Ishikawa (cell line): Measurements from ENCODE around the gene DTD1.

ENCODE experiments used
- CEBPB ChIP-seq: IDR thresholded peaks from 2 replicates; pipeline ENCODE4 v1.6.1; 2012
- CREB1 ChIP-seq: IDR thresholded peaks from 2 replicates; pipeline ENCODE4 v1.6.1; 2012; ENCODE audit warnings: low read depth
- EGR1 ChIP-seq: IDR thresholded peaks from 2 replicates; pipeline ENCODE4 v1.6.1; 2012
- EP300 ChIP-seq: IDR thresholded peaks from 2 replicates; pipeline ENCODE4 v1.6.1; 2012; ENCODE audit warnings: borderline replicate concordance
- FOXM1 ChIP-seq: IDR thresholded peaks from 2 replicates; pipeline ENCODE4 v1.6.1; 2012; ENCODE audit warnings: low read depth, borderline replicate concordance
- NFIC ChIP-seq: IDR thresholded peaks from 2 replicates; pipeline ENCODE4 v1.6.1; 2012
- RAD21 ChIP-seq: IDR thresholded peaks from 2 replicates; pipeline ENCODE4 v1.6.1; 2012; ENCODE audit warnings: low read depth
- TAF1 ChIP-seq: IDR thresholded peaks from 2 replicates; pipeline ENCODE4 v1.6.1; 2012; ENCODE audit warnings: low read depth, mild to moderate bottlenecking
- TCF12 ChIP-seq: IDR thresholded peaks from 2 replicates; pipeline ENCODE4 v1.6.1; 2012; ENCODE audit warnings: low read depth
- TEAD4 ChIP-seq: IDR thresholded peaks from 2 replicates; pipeline ENCODE4 v1.6.1; 2012
- YY1 ChIP-seq: IDR thresholded peaks from 2 replicates; pipeline ENCODE4 v1.6.1; 2012; ENCODE audit warnings: low read depth
- ZBTB7A ChIP-seq: IDR thresholded peaks from 2 replicates; pipeline ENCODE4 v1.6.1; 2012; ENCODE audit warnings: low read depth
- TF ChIP-seq, protein P1 (sequence below): IDR thresholded peaks from 2 replicates; pipeline ENCODE4 v1.6.1; 2012
- TF ChIP-seq, protein P2 (sequence below): IDR thresholded peaks from 2 replicates; pipeline ENCODE4 v1.6.1; 2012
- TF ChIP-seq, protein P3 (sequence below): IDR thresholded peaks from 2 replicates; pipeline ENCODE4 v1.6.1; 2012; ENCODE audit warnings: low read depth, mild to moderate bottlenecking

Gene DTD1

DNA sequence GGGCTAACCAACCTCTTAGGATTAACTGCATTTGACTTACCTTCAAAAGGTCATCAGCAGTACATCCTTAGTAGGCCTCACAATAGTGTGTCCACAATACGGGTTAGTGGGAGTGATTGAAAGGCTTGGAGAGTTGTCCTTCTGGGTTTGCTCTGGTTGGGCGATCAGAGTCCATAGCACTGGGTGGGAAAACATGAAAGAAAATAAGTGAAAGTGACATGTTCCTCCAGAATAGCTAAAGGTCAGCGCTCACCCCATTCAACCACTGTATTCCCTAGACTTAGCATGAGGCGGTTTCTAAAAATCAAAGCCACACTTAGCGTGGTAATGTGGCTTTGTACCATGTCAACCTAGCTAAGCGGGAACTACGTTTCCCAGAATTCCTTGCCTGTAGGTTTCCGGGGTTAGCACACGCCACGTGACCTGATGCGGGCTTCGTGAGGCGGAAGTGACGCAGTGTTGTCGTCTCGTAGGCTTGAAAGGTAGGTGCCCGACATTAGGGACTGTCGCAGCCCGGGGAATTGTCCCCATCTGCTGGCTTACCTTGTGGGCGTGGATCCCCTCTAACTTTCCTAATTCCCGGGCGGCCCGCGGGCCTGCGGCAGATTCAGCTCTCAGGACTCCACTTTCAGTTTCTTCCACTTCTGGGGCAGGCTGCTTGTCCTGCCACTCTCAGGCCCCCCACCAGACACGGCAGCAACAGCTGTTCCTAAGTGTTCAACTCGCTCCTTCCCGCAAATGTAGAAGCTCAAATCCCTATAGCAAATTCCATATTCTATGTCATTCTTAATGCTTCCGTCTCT, 206.0 kb downstream of the DTD1 start:
- TF ChIP-seq CREB1: peak; percentile 88
- TF ChIP-seq TCF12: no peak
- TF ChIP-seq RAD21: peak; percentile 30; the same call in 1 of the 2 replicates
- TF ChIP-seq, protein P1, sequence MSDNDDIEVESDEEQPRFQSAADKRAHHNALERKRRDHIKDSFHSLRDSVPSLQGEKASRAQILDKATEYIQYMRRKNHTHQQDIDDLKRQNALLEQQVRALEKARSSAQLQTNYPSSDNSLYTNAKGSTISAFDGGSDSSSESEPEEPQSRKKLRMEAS: peak; percentile 70
- TF ChIP-seq EP300: no peak
- TF ChIP-seq YY1: peak; percentile 72
- TF ChIP-seq EGR1: no peak
- TF ChIP-seq, protein P2, sequence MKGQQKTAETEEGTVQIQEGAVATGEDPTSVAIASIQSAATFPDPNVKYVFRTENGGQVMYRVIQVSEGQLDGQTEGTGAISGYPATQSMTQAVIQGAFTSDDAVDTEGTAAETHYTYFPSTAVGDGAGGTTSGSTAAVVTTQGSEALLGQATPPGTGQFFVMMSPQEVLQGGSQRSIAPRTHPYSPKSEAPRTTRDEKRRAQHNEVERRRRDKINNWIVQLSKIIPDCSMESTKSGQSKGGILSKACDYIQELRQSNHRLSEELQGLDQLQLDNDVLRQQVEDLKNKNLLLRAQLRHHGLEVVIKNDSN: peak; percentile 100
- TF ChIP-seq TAF1: no peak

- TF ChIP-seq CEBPB (no peak), RAD21 (no peak), EGR1 (no peak), YY1 (no peak), ZBTB7A (no peak), NFIC (no peak), EP300 (no peak), TAF1 (no peak), FOXM1 (no peak)
- TF ChIP-seq, protein P3, sequence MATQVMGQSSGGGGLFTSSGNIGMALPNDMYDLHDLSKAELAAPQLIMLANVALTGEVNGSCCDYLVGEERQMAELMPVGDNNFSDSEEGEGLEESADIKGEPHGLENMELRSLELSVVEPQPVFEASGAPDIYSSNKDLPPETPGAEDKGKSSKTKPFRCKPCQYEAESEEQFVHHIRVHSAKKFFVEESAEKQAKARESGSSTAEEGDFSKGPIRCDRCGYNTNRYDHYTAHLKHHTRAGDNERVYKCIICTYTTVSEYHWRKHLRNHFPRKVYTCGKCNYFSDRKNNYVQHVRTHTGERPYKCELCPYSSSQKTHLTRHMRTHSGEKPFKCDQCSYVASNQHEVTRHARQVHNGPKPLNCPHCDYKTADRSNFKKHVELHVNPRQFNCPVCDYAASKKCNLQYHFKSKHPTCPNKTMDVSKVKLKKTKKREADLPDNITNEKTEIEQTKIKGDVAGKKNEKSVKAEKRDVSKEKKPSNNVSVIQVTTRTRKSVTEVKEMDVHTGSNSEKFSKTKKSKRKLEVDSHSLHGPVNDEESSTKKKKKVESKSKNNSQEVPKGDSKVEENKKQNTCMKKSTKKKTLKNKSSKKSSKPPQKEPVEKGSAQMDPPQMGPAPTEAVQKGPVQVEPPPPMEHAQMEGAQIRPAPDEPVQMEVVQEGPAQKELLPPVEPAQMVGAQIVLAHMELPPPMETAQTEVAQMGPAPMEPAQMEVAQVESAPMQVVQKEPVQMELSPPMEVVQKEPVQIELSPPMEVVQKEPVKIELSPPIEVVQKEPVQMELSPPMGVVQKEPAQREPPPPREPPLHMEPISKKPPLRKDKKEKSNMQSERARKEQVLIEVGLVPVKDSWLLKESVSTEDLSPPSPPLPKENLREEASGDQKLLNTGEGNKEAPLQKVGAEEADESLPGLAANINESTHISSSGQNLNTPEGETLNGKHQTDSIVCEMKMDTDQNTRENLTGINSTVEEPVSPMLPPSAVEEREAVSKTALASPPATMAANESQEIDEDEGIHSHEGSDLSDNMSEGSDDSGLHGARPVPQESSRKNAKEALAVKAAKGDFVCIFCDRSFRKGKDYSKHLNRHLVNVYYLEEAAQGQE: no peak
- TF ChIP-seq, protein P2: no peak
- TF ChIP-seq, protein P1: no peak
Observed at GRCh38 chr20:18794428-18794787, 206.6 kb downstream of the DTD1 start.

DNA sequence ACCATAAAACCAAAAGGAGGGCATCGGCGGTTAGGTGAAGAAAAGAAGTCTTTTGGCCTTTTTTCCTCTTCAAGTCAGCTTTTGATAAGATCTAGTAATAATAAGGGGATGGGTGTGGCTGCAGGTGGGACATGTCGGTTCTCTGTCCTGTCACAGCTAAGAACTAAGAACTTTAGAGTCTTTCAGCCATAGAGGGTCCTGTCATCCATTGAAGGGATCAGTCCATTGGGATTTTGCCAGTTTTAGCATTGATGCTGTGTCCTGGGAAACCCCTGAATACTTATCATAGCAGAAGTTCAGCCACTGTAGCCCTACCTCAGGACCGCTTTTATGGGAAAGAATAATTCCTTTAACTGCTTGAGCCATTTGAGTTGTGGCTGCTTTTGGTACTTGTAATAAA, 207.5 kb downstream of the DTD1 start:
- TF ChIP-seq YY1 (no peak), ZBTB7A (no peak), TAF1 (no peak), CEBPB (no peak), TEAD4 (no peak), CREB1 (no peak), FOXM1 (no peak), TCF12 (no peak)
- TF ChIP-seq, protein P1: no peak

DNA sequence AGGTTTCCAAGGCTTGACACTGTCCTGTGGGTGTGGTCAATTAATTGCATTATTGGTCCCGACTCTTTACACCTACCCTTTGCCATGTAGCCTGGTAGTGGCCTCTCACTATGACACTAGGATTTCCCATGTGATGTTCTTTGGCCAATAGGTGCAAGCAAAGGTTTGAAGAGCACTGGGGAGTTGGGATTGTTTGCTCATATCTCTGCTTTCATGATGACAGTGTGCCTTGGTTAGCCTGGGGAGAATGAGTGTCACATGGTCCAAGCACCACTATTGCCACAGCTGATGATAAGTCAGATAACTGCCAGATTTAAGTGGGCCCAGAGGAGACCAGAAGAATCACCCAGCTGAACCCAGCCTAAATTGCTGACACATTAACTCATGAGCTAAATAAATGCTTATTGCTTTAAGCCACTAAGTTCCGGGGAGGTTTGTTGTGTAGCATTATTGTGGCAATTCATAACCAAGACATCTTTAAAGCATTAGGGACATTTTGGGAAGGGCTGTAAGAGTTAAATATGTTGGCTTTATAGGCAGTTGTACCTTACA, 208.5 kb downstream of the DTD1 start:
- TF ChIP-seq EGR1 (no peak), CREB1 (no peak), YY1 (no peak), TEAD4 (no peak), FOXM1 (no peak), TCF12 (no peak), TAF1 (no peak), RAD21 (no peak), NFIC (no peak)
- TF ChIP-seq, protein P2: no peak
- TF ChIP-seq, protein P3: no peak
- TF ChIP-seq, protein P1: no peak

DNA sequence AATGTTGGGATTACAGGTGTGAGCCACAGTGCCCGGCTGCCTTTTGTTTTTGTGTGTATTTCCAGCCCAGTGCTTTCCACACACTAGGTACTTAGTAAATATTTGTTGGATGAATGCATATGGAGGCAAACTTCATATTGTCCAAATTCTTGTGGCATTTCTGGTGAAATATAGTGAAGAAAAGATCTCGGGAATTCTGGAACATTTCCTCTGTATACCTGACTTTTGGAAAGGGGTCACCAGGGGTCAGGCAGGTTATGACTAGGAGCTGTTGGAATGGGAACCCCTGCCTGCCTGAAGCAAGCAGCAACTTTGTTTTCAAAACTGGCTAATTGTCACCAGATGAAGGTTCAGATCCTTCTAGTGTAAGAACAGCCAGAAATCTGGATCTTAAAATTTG, 213.7 kb downstream of the DTD1 start:
- TF ChIP-seq FOXM1 (no peak), ZBTB7A (no peak), YY1 (no peak)
- TF ChIP-seq, protein P2: no peak
- TF ChIP-seq, protein P1: no peak
- TF ChIP-seq, protein P3: no peak
